Astrocyte (in vitro differentiated cells and primary cell): ENCODE data around the gene TCEAL2.

ENCODE experiments used
- CTCF ChIP-seq: IDR thresholded peaks from 2 replicates; pipeline ENCODE4 v1.5.1; 2011; ENCODE audit warnings: low read depth, mild to moderate bottlenecking, inconsistent platforms, low read length, moderate library complexity; ENCODE audit not compliant: insufficient read depth
- EZH2 ChIP-seq: IDR thresholded peaks from 2 replicates; pipeline ENCODE4 v1.6.1; 2012; ENCODE audit warnings: mild to moderate bottlenecking, low read length, inconsistent platforms; ENCODE audit not compliant: insufficient read depth

GRCh38 chrX:102129473-102129872 lies 4.0 kb downstream of the TCEAL2 start:
- TF ChIP-seq CTCF = no peak
- no peak for TF ChIP-seq EZH2
